GM21367 (cell line): Measurements from ENCODE around the gene YEATS4.

ENCODE experiments used
- ATAC-seq: cut with Tn5 transposase; IDR thresholded peaks from one replicate; pipeline ENCODE4 v1.9.1; 2021; ENCODE audit not compliant: unreplicated experiment

YEATS4 gene

DNA sequence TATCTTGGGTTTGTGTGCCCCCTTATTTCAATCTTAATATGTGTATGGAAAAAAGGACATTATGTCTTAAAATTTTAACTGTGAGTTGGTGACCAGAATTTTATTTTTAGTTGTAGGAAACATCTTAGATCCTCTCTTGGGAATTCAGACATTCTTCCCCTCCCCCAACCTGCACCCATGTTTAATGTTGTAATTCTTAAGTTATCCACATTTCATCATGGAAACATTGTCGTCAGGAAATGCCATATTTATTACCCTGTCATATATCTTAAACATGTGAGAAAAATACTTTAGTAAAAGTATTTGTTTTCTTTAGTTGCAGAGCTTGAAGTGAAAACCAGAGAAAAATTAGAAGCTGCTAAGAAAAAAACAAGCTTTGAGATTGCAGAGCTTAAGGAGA, 30.3 kb downstream of the YEATS4 start:
- ATAC-seq, result no peak

DNA sequence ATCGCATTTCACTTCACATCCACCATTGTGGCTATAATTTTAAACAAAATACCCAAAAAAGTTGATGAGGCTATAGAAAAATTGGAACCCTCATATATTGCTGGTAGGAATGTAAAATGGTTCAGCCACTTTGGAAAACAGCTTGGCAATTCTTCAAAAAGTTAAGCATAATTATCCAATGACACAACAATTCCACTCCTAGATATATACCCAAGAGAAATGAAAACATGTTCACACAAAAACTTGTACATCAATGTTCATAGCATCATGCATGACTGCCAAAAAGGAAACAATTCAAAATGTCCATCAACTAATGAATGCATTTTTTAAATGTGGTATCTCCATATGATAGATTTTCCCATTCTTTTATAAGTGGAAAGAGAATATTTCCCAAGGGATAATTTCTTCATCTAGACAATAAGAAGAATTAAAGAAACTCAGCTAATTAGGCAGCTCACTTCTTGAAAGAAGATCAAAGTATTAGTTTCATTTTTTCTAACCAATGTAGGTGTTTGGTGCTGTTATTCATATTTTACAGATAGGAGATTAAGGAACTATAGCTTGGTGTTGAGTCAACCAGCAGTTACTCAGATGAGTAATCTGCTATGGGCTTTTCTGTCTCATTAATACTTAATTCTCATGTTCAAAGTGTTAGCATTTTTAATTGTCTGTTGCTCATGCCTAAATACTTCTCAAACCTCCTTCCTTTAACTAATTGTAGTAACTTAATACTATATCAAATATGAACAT, 32.8 kb downstream of the YEATS4 start:
- no peak for ATAC-seq

DNA sequence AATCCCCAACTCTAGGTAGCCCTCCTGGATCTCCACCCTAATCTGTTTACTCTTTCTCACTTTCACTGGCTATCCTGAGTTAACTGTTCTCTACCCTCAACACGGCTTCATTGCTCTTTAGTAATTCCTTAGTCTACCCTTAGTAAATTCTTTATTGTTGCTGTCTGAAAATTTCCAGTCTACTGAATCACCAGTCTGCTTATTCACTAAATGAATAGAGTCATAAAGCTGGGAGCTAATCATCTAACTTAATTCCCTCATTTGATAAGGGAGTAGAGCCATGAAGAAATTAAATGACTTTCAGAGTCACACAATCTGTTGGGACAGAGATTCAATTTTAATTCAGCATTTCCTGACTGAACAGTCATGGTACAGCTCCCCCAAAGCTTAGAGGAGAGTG, 36.5 kb downstream of the YEATS4 start:
- no peak for ATAC-seq

DNA sequence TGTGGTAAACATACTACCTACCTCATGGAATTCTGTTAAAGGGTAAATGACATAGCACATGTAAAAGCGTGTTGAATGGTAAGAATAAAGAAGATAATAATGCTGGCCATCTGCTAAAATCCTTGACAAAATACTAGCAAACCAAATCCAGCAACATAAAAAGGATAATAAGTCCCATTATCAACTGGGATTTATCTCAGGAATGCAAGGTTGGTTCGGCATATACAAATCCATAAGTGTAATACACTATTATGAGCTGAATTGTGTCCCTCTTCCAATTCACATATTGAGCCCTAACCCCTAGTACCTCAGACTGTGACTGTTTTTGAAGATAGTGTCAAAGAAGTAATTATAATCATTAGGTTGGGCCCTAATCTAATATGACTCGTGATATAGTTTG, 37.4 kb downstream of the YEATS4 start:
- no peak for ATAC-seq

DNA sequence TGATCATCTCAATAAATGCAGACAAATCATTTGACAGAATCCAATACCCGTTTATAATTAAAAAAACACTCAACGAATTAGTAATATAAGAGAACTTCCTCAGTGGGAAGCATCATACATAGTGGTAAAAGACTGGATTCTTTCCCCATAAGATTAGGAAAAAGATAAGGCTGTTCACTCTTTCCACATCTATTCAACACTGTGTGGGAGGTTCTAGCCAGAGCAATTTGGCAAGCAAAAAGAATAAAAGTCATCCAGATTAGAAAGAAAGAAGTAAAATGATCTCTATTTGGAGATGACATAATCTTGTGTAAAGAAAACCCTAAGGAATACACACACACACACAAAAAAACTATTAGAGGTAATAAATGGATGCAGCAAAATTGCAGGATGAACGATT, 38.4 kb downstream of the YEATS4 start:
- no peak for ATAC-seq

DNA sequence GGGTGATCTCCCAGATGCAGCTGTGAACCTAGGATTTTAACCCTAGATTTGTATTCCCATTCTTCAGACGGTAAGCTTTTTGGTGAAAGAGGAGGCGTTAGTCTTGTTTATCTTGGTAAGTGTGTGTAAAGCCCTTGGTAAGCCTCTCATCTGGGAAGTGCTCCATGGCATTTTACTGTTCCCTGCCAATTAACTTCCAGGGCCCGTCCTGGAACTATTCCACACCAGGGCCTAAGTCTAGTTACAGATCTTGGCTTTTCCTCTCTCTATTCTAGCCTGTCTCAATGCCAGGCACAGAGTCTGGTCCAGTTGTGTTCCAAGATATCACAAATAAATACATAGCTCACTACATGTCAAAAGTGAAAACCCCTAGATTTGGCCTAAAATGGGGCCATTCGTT, 42.4 kb downstream of the YEATS4 start:
- ATAC-seq, result no peak

DNA sequence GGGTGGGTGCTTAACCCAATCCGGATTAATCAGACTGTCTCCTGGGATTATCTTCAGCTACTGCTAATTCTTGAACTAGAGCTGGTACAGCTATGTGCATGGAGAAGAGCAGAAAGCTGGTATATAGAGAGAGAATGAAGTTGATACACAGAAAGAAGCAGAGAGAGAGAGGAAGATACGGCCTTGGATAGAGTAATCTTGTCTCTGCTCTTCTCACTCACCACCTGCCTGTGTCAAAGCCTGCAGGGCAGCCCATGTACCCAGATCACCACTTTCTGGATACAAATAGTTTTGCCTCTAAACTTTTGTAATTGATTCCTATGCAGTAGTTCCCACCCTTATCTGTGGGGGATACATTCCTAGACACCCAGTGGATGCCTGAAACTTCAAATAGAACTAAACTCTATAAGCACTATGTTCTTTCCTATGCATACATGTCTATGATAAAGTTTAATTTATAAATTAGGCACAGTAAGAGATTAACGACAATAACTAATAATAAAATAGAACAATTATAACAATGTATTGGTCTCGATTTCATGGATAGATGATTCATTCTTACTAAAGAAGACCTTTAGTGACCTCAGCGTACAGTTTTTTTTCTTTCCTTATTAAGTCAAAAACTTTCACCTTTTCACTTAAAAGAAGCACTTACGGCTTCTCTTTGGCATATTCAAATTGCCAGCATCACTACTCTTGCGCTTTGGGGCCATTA, 45.5 kb downstream of the YEATS4 start:
- no peak for ATAC-seq

DNA sequence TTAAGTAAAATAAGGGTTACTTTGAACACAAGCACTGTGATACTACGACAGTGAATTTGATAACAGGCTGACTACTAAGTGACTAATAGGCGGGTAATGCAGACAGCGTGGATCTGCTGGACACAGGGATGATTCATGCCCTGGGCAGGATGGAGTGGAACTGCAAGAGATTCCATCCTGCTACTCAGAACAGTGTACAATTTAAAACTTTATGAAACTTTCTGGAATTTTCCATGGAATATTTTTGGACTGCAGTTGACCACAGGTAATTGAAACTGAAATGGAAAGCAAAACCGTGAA, 46.0 kb downstream of the YEATS4 start:
- no peak for ATAC-seq

DNA sequence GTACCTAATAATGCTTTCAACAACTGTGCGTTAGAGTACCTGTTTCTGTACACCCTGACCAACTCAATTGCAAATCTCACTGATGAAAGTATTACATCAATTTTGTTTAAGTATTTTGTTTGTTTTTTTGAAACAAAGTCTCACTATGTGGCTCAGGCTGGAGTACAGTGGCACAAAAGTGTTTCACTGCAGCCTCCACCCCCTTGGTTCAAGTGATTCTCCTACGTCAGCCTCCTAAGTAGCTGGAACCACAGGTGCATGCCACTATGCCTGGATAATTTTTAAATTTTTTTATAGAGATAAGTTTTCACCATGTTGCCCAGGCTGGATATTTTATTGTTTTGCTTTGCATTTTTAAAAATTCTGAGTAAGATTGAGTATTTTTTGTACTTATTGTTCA, 46.7 kb downstream of the YEATS4 start:
- ATAC-seq, result no peak

DNA sequence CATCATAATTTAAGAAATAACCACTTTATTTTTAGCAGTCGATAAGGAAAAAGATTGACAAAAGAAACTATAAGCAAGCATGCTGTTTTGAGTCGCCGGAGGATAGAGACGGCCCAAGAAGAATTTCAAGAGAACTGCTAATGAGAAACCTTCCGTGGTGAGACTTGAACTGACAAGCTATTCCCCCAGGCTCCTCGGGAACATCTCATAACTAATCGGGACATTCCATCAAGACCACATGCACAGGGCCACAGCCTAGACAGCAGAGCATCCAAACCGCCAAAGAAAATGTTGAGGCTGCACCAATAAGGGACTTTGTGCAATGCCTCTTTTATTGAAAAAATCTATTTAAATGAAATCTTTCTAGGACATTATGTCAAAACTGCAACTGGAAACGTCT, 51.0 kb downstream of the YEATS4 start:
- ATAC-seq, result no peak

DNA sequence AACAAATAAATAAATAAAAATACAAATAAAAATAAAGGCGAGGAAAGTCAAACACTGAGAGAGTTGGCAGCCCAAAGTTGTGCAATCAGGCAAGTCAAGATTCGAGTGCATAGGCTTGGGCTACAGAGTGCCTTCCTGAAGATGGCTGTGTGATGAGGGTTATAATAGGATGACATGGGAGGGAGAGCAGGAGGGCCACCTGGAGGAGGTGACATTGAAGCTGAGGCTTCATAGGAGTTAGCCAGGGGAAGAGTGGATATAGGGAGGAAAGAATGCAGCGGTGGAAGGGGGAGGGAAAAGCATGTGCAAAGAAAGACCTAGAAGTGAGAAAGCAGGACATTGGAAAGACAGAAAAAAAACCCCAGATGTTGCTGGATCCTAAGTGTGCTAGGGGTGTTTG, 53.1 kb downstream of the YEATS4 start:
- no peak for ATAC-seq

DNA sequence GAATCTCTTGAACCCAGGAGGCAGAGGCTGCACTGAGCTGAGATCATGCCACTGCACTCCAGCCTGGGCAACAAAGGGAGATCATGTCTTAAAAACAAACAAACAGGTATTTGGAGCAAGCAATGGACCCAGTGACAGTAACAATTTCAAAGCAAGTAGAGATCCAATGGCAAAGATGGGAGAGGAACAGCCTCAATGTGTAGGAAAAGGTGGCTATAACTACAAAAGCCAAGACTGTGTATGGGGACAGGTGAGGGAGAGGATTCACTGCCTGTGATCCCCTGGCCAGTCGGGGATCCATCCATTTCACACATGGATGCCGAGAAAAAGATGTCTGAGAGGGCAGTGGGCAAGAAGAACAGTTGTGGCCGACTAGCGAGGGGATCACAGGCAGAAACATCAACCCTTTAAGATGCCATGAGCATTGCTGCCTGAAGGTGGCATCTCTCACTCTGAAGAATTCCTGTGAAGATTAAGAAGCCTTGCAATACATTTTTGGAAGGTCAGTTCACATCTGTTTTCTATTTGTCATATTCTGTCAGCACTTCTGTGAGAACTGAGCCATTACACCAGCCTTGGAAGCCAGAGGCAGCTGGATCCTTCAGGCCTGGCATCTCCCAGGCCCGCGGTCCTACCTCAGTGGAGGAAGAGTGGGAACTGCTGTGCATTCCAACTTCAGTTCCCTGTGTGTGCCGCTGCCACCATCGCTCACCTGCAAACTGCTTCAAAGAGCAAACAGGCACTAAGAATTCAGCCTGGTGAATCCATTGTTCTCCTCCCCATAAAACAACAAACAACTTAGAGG, 56.1 kb downstream of the YEATS4 start:
- no peak for ATAC-seq

DNA sequence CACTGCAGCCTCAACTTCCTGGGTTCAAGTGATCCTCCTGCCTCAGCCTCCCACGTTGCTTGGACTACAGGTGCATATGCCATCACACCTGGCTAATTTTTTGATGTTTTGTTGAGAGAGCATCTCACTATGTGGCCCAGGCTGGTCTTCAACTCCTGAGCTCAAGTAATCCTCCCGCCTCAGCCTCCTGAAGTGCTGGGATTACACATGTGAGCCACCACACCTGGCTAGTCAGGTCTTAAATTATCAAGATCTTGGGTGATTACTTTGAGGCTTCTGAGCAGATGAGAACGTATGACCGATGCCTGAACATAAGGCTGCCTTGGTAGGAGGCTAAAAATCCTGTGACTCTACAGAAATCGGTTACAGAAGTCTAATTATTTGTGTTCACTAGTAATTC, 57.7 kb downstream of the YEATS4 start:
- ATAC-seq, result no peak

DNA sequence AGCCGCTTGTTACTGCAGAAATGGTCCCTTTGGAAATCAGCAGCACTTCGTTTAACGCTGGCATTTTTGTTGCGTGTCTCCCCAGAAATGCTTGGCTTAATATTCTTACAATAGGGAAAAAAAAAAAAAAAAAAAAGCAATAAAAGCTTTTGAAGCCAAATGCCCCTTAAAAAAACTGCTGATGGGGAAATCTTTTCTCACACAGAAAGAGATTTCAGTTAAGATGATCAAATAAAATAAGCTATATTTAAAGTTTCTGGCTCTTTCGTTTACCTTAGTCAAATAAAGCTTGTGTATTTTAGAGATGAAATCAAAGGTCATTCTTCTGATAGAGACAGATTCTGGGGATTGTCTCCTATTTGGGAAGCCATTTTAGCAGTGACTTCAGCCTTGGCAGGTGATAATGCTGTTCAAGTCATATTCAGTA, 58.2 kb downstream of the YEATS4 start:
- no peak for ATAC-seq

DNA sequence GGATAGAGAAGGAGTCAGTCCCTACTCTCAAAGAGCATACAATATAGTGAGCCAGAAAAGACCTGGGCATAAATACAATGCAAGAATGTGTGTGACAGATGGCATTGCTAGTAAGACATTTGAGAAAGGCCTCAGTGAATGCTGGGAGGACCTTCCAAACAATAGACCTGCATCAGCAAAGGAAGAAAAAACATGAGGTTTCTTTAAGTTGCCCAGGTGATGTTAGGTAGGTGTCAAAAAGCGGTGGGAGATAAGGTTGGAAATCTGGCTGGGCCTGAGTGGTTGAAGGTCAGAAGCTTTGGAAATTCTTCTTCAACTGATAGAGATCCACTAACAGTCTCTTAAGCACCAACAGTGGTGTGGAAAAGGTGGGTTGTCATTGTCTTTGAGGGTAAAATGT, 60.2 kb downstream of the YEATS4 start:
- ATAC-seq, result no peak

DNA sequence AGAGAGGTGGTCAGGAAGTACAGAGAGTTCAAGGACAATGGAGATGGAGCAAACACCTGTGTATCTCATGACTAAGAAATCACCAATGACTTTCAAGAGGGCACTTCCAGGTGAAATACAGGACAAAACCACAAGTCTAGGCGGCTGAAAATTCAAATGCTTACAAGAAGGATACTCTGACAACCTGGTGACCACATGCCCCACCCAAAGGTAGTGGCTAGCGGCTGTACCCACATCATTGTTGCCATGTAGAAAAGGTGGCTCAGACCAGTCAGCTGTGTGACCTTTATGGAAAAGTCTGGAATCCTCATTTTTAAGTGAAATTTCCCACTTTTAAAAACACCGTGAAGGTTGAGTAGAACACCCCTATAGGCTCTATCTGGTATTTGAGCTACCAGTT, 62.0 kb downstream of the YEATS4 start:
- ATAC-seq, result no peak

DNA sequence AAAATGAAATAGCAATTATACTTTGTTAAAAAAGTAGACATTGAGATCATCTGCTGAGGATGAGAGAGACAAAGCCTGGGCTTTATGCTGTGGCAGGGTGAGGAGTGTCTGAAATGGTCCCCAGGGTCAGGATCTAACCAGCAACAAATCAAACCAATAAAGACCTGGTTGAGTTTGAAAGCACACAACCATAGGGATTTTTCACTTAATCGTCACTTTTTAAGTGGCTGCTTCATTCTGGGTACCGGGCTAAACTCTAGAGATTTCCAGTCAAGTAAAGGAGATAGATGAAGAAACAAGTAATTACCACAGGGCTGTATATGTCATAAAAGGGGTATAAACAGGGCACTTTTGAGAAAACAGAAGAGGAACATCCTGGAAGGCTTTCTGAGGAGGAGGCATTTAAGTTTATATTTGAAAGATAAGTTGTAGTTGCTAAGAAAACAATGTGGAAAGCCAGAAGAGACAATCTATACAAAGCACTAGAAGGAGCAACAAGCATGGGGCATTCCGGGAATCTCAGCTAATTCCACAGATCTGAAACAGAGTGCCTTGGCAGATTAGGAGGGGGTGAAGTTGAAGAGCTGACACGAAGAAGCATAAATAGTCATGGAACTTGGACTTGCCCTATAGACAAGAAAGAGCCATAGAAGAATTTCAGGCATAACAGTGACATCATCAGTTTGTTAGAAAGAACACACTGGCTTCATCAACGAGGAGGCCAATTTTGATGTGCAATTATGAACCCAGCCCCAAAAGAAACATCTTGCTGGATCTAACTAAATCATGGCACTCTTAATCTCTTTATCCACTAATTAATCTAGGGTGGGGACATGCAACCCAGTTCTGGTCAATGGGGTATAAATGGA, 63.7 kb downstream of the YEATS4 start:
- no peak for ATAC-seq

DNA sequence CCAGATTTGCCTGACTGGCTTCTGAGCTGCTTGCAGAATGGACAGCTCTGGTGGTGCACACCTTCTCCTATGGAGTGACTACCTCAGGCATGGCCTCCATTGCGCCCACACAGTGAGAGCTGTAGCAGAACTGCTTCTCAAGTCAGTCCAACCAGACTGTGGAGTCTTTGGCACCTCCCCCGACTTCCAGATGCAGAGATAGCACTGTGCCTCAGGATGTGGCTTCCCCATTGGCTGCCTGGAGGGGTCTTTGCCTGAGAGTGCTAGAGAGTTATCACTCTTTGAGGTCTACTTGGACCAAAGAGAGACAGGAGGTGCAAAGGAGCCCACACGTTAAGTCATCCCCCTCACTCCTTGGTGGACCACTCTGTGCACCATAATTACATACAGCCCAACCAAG, 65.9 kb downstream of the YEATS4 start:
- no peak for ATAC-seq

DNA sequence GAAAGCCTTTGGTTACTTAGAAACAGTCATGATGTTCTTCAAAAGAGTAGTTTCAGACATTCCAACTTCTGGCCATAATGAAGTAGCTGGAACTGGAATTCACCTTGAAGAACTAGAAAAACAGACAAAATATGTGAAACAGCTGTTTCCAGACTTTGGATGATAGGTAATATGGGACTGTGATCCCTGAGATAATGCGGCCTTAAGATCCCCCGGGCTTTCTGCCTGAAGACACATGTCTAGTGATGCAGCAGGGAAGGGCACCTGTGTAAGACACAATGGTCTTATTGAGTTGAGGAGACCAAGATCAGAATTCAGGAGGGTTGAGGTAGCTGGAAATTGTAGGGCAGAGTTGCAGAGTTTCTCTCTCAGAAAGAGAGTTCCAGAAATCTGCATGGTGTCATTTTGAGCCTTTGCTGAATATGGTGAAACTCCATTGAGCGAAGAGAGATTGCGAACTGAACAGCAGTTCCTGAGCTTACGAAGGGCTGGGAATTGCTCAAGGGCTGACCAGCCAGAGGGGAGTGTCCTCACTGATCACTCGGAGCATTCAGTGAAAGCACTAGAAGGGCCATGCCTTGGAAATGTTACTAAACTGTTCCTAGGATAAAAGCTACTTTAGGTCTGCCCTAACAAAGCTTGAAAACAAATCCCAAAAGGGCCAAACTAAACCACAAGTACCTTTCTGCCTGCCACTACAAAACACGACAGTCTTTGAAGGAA, 69.0 kb downstream of the YEATS4 start:
- ATAC-seq, result no peak

DNA sequence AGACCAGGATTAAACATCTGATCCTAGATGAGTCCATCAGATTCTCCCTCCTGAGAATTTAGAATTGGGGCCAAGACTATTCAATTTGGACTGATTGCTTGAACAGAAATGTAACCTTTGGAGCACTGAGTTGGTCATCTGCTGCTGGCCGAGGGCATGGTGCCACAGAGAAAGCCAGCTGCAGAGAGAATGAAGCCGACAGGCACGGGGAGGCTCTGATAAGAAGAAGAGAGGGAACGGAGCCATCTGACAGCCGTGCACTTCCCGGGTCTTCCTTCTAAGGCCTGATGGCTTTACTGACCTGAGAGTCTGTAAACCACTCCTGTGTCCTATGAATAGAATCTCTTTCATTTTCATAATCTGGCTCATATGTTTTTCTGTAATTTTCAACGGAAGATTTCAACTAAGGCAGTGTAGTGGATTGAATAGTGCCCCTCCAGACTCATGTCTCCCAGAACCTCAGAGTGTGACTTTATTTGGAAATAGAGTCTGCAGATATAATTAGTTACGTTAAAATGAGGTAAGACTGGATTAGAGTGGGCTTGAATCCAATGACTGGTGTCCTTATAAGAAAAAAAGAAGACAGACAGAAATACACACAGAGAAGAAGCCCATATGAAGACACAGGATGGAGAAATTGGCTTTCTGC, 71.5 kb downstream of the YEATS4 start:
- ATAC-seq, result no peak
